Measurements from ENCODE around the gene METTL26.

DNA sequence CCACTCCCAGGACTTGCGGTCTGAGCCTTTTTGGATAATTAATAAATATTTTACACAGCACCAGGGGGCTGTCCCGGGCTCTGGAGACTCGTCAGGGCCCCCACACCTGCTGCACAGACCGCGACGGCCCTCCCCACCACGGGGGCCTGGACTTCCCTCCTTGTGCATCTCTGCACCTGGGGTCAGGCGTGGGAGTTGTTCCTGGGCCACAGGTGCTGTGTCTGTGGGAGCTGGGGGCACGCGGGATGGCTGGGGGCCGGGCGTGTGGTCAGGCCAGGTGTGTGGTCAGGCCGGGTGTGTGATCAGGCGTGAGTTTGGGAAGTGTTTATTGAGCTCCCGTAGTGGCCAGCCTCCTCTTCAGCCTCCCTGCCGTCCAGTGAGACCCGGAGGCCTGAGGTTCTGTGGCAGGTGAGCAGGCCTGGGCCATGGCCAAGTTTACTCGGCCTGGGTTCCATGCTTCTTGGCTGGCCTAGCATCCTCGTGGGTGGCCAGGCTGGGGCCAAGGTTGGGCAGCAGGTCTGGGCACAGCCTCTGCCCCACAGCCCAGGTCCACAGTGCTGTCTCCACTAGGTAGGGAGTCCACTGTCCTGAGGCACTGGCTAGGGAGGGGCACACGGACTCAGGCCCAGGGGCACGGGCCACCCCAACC, 42.2 kb upstream of the METTL26 start:
- TF ChIP-seq CTCF (IDR thresholded peaks at IDR 0.05; ENCODE audit: insufficient read depth, low read length, poor library complexity, severe bottlenecking): no peak
- no peak for TF ChIP-seq EZH2phosphoT487 (conservative IDR thresholded peaks at IDR 0.05; ENCODE audit: low read length)
